ENCODE data around the gene SHB.

The SHB gene

DNA sequence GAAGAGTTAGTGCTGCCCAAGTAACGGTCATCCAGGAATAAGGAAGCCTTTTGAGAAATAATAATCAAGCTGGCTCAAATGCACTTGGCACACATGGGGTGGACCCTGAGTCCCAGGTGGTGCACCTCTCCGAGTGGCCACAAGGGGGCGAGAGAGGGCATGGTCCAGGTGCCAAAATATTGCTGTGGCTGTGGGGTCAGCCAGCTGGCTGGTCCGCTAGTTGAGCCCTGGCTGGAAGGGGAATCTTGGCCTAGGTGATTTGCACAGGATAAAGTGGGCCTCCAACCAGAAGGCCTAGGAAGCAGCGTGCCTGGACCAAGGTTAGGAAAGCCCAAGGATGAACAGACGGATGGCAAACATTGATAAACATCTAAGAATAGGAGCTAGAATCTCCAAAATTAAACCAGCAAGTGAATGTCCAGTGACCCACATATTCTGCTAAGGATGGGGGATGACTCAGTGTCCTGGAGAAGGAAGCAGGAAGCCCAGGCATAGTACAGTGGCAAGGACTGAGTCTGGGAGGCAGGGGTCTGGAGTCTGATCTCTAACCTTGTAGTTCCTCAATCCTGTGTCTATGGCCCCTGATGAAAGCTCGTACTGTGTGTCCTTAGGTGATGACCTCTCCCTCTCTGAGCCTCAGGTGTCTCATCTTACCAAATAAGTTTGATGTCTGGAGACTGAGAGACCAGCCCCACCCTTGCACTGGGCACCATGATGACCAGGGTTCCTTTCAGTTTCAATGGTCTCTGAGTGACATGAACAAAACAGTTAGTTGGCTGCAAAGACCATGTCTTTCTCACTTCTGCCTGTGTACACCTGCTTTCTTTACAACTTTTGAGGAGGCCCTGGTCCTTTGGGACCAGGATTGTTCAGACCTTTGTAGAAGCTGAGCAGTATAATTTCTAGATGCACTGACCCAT is 19.2 kb upstream of the SHB start:
- peak; percentile 25 to 52 for DNase-seq

DNA sequence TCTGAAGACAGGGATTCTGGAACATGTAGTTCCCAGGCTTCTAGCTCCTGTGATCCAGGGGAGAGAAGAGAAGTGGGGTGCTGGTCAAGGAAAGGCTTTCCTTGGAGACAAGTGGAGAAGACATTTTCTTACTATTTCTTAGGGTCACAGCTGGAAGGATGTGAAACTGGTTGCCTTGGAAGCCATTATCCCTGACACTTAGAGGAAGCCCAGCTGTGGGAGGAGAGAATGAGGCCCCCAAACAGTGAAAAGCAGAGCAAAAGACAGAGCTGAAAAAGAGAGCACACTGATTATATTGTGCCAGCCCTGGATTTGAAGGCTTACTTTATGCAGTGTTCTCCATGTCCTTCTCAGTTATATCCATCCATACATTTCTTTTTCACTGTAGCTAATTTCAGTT is 17.5 kb upstream of the SHB start:
- no peak for DNase-seq

DNA sequence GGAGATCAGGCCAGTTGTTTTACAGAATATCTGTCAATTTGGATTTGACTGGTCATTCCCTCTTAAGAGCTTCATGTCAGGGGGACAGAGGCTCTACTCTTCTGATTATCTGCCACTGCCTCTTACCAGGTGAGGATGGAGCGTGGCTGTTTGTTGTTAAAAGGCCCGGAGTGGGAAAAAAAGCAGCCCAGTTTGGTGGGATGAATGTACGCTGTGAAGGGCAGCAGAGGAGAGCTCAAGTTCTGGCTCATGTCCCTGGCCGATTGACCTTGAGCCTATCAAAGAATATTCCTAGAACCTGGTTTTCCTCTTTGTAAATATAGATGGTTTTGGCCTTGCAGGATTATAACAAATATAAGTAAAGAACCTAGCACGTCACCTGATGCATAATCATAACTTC is 16.3 kb upstream of the SHB start:
- DNase-seq, result no peak

DNA sequence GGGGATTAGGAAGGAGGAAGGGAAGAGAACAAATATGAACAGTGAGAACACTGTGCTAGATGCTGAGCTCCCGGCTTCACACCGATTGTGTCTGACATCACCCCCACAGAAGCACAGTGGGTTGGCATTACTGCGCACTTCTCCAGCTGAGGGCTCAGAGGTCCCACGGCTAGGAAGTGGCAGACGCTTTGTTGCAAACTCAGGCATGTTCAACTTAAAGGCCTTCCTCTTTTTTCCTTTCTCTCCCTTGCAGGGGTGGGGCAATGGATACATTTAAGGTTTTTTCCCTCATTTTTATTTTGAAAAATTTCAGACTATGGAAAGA is 15.5 kb upstream of the SHB start:
- DNase-seq, result no peak

DNA sequence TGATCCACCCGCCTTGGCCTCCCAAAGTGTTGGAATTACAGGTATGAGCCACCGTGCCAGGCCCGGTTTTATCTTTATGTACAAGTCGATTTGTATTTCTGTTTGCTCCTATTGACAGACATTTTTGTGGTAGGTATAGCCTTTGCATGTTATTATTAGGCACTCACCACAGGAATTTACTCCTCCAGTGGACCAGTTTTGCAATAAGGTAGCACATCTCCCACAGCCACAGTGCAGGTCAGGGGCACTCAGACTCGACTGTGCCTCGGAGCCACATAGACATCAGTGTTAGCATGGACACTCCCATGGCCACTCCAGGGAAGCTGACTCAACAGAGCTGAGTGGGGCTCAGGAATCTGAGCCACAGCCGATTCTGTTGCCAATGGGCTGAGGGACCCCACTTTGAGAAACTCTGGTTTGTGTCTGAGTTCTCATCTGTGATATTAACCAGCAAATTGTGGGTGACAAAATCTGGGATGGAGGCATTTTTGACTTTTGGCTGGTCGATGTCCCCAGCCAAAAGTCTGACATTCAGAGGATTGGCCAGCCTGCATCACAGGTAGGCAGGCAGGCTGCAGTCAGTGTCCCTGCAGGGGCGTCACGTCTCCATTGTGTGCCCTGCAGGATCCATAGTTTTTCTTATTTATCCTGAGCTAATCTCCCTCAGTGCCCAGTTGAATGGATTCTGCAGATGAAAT is 15.0 kb upstream of the SHB start:
- DNase-seq, result no peak

DNA sequence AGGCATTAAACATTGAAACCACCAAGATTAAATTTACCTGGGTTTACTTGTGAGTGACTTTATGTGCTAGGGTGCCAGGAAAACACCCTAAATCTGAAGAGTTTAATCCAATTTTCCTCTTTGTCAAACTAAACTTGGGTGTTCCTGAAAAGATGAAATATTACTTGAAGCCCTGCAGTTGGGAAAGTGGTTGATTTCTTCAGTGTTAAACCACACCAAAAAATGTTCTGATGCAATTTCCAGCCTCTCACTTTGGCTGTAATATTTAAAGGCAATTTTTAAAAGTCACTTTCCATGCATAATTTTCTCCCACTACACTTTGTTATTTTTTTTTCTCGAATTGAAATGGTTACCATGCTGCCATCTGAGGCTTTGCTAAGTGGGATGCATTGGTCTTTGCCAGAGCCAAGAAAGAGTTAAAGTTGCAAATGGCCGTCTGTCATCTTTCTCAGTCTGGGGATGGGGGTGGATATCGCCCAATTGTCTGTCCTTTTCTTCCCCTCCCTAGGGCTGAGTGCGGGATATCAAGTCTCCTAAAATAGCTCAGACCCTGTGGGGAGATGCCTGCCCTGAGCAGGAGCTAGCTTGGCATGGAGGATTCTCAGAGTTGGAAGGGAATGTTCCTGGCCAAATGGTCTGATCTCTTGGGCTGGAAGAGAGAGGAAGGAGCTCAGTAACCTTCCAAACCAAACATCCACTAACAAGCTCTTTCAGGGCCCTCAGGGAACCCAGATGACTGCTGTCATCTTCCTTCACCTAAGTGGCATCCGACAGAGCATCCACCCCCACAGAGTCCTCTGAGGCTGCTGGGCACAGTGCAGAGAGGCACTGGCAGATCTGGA is 13.6 kb upstream of the SHB start:
- no peak for DNase-seq

DNA sequence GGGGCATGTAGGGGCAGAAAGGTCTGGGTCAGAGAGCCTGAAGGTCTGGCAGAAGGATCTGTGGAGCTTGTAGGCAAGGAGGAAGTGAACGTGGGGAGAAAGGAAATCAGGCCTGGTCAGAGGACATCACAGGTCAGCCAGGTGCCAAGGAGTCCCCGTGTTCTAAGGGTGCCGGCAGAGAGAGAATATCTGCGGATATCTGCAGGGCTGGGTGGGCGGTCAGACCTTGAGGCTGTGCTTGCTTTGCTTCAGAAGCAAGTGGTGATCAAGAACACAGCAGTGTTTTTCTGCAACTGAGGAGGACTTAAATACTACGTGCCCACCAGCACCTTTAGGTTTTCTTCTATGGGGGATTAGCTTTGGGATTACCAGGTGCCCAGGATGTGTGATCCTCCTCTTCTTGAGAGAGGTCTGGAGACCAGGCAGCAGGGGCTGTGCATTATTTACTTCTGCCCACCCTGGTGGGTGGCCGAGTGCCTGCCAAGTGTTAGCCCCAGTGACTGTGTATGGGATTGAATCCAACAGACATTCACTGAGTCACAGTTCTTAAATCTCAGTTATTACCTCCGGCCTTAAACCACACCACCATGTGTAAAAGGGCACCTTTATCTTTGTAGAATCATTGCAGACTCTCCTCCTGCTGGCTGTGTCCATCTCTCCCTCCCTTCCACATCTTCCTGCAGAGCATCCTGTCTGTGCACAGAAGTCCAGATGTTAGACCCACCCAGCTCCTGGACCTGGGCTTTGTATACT is 12.5 kb upstream of the SHB start:
- DNase-seq, result no peak

DNA sequence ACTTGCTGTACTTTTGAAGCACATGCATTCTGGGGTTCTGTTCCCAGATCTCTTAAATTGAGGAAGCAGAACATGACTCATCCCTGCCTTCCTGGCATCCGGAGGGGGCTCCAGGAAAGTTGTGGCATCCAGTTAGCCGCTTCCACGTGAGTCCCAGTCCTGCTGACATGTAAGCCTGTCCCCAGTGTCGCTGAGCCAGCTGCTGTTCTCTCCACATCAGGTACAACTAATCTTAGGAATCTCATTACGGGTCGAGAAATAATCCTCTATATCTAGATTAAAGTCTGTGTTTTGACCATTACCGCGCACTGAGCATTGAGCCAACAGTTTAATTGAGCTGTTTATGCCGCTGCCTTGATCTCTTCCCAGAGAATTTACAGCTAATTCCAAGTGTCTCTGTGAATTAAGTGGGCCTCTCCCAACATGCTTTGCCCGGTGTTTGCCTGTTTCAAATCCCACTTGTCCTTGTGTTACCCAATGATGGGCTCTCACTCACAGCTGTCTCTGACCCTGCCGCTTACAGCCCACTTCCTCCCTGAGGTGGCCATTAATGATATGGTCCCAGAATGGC is 10.5 kb upstream of the SHB start:
- DNase-seq, result no peak

DNA sequence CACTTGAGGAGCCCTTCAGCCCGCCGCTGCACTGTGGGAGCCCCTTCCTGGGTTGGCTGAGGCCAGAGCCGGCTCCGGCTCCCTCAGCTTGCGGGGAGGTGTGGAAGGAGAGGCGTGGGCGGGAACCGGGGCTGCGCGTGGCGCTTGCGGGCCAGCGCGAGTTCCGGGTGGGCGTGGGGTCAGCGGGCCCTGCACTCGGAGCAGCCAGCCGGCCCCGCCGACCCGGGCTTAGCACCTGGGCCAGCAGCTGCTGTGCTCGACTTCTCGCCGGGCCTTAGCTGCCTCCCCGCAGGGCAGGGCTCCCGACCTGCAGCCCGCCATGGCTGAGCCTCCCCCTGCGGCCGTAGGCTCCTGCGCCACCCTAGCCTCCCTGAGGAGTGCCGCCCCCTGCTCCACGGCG is 6.2 kb upstream of the SHB start:
- no peak for DNase-seq

DNA sequence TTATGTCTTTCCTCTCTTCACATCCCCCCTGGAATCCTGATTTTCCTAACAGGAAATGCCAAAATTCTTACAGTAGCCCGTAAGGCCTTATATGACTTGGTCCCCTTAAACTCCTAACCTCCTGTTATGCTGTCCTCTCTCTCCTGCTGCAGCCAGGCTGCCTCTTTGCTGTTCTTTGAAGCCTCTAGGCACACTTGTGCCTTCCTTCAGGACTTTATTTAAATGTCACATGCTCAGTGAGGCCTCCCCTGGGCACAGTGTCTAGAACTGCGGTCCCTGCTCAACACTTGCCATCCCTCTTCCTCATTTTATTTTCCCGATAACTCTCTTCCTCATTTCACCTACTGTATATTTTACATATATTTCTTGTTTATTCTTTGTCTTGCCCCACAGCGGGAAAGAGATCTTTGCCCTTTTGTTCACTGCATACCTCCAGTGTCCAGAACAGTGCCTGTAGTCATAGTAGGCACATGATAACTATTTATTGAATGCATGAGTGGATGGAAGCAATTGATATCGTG is 5.5 kb upstream of the SHB start:
- DNase-seq, result no peak

DNA sequence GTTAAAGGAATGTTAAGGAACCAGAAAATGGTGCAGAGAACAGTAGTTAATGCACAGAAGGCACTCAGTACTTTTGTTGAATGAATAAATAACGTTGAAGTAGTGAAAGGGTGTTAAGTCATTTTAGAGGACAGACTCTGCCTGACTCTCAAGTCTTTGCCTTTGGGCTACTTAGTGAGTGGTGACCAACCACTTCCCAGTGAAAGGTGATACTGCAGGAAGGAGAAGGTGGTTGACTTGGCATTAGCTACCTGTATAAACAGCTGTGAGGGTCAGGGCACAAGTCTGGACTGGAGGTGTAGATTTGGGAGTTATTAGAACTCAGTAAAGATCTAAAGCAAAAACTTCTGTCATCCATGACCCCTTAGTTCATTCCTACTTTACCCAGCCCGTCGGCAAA is 4.9 kb upstream of the SHB start:
- DNase-seq, result no peak

DNA sequence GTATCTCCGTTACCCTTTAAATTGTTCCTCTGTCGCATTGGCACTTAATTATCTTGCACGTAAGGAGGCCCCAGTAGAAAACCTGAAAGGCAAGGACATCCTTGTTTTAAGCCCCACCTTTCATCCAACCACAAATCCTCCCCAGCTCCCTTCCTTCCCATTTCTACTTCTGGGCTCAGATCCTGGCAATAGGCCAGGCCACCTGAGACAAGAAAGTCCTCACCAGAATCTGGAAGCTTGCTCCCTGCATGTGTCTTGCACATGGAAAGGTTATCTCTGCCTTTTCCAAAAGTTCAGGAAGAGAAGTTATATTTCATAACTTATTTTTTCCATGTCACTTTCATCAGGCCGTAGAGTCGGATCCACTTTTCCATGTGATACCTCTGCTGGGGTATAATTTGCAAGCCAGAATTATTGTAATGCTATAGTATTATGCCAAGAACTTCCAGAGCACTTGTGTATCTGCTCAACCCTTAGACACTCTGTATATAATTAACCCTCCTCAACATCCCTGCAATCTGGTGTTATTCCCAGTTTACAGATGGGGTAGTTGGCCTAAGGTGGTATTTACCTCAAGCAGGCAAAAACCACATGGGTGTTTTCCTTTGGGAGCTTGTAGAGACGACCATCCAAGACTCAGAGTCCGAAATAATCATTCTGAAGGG is 2.6 kb upstream of the SHB start:
- DNase-seq, result no peak

DNA sequence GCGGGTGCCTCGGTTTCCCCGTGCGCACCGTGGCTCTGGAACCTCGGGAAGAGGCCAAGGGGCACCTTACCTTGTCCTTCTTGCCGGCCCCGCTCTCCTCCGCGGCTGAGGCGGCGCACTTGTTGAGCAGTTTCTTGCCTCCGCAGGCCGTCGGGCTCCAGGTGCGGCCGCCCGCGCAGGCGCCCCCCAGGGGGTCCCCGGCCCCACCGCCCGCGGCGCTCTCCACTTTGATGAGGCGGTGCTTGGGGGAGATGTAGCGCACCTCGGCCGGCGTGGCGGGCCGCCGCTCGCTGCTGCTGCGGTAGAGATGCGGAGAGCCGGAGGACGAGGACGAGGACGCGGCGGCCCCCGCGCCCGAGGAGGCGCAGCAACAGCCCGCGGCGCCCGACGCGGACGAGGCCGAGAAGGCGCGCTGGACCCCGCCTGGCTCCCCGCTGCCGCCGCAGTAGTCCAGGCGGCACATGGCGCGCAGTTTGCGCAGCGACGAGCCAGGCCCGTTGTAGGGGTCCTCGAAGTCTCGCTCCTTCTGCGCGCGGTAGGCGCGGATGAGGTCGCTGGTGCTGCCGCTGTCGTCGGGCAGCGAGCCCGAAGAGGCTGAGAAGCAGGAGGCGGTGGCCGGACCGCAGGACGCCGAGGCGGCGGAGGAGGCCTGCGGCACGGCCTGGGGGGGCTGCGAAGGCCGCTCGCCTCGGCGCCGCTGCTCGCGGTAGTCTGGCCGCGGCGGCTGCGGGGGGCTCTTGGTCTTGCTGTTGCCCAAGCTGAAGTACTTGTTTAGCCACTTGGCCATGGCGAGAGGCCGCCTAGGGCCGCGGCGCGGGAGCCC is 957 bp downstream of the SHB start:
- DNase-seq, result peak in 1 of 2 experiments; percentile 22

DNA sequence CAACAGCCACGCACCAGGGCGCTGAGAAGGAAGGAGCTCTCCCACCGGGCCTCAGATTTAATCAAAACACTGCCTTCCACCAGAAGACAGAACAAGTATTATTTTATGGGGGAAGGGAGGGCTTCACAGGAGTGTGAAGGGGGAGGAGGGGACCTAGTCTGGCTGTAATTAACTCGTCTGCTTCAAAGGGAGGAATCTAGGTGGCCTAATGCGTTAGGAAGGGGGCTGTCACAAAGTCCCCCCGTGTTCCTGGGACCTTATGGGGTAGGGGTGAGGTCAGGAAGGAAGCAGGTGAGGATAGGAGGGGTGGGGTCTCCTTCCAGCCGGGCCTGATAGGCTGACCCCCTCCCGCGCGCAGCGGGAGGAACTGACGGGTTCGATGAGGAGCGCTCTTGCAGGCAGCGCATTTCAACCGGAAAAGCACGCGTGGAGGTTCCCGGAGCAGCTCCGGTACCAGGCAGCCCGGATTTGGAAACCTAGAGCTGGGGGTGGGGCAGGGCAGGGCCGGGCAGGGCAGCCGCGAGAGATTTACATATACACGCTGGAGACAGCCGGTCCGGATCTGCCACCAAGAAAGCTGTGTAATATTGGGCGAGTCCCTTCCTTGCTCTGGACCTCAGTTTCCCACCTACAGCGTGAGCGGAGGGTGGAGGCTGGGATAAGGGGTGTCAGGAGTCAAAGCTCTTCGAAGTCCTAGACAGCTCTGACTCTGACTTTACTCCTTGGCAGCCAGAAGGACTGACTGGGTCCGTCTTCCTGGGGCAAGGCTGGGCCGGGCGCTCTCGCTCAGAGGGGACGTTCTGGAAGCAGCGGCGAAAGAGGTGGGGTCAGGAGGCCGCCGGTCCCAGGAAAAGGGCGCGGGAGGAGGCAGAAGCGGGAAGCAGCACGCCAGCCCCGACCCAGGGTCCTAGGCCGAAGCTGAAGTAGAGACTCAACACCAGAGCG is 1.8 kb downstream of the SHB start:
- peak in 1 of 2 experiments; percentile 54 for DNase-seq

DNA sequence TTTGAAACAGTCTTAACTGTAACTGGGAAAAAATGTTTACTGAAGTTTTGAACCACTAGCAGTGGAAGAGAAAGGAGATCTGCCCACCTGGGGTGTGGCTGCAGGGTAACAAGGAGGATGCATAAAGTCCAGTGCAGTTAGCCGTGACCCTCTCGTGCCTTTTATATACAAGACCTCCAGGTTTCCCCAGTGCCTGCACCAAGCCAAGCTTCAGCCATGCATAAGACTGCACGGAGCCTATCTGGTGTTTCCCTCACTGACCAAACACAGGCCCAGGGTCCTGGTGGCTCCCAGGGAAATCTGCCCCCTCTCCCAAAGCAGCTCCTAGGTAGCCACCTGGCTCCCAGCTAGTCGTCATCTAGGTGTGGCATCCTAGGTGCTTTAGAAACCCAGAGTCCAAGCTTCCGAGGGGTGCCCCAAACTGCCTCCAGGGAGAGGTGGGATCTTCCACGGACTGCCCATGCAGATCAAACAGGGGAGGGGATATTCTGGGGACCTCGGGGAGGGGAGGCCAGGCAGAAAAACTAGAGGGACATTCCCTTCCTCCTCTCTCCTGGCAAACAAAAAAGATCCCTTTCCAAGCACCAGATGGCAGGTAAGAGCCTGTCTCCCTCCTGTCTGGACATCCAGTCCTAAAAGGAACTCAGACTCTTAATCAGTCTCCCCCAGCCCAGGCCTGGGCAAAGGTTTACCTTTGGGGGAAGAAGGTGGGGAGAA is 2.7 kb downstream of the SHB start:
- DNase-seq, result peak in 1 of 2 experiments; percentile 46

DNA sequence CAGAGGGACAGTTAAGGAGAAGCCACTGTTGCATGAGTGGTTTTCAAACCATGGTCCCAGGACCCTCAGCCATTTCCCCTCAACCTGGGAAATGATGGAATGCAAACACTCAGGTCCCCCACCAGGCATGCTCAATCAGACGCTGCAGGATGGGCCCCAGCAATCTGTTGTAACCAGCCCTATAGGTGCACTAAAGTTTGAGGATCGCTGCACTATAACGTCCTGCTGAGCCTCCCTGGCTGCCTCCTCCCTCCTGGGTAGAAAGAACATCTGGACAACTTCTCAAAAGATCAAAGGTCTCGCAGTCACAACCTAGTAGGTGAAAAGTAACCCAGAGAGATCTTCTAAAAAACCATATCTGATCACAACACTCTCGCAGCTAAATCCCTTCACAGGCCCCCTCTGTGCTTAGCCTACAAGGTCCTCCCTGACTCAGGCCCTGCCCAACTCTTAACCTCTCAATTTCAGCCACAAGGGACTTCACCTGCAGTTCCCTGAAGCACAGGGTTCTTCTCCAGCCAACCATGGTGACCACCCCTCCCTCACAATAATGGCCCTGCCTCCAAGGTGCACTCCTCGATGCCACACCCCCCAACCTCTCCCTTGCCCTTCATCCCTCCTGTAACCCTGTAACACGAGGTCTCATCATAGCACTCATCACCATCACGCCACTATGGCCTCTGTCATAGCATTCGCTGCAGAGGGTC is 3.5 kb downstream of the SHB start:
- no peak for DNase-seq

DNA sequence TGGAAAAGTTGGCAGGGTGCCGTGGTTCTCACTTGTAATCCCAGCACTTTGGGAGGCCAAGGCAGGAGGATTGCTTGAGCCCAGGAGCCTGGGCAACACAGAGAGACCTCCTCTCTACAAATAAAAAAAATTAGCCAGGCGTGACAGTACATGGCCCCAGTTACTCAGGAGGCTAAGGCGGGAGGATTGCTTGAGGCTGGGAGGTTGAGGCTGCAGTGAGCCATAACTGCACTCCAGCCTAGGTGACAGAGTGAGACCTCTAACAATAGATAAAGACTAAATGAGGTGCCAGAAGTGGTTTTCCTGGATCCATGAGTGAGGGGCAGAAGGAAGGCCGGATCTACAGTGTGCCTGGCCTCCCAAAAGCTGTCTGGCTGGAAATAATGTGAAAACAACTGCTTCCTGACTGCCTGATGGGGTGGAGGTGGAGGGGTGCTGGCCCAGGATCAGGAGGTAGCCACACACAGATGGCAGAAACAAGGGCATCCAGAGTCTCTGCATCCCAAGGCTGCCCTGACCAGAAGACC is 4.1 kb downstream of the SHB start:
- DNase-seq, result no peak

DNA sequence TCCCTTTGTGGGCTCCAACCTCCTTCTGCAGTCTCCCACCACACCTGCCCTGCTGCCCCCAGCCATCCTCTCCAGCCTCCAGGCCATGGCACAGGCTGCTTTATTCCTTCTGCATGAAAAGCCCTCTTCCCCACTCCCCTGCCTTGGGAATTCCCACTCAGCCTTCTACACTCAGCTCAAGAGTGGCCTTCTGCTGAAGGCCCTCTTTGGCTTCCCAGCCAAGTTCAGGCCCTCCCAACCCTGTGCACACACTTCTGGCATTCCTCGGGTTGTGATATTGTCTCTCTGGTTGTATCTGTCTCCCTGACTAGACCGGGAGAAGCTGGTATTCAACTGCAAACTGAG is 5.7 kb downstream of the SHB start:
- no peak for DNase-seq
